Tibial nerve (tissue), 4 donors: ENCODE data around the gene MYOCOS. TPM values are rescaled to one million over a fixed set of nuclear protein-coding genes. Genes with fewer than 3 reads are reported as not detected.
"Not testable (repeated sequence)": the region's sequence is repeated elsewhere in the genome, so short reads cannot be mapped to it uniquely, and the experiment has no call there.

Experiments used
- DNase-seq, 2 donors: peaks; one replicate each; pipeline ENCODE4 v3.0.0-alpha.2; 2019; ENCODE audit warnings: low spot score in 2 of 2
- H3K27ac ChIP-seq, 4 donors: fragments of 200-600 bp; sonication (generic) in 3 of 4; one replicate each; pipeline ENCODE4 v1.5.1; 2017 to 2019; ENCODE audit warnings: mild to moderate bottlenecking in 1 of 4
- H3K27me3 ChIP-seq, 2 donors: fragments of 200-600 bp; sonication (generic) in 1 of 2; one replicate each; pipeline versions ENCODE4 v1.5.1 to v1.6.0; 2017 to 2019
- H3K36me3 ChIP-seq, 3 donors: fragments of 200-600 bp; sonication (generic); one replicate each; pipeline ENCODE4 v1.5.1; 2018 to 2019
- H3K4me1 ChIP-seq, 4 donors: fragments of 200-600 bp; sonication (generic) in 3 of 4; one replicate each; pipeline ENCODE4 v1.5.1; 2017 to 2019
- H3K4me3 ChIP-seq, 4 donors: fragments of 200-600 bp; sonication (generic) in 3 of 4; one replicate each; pipeline ENCODE4 v1.5.1; 2017 to 2019; ENCODE audit warnings: mild to moderate bottlenecking in 1 of 4, moderate library complexity in 1 of 4
- H3K9me3 ChIP-seq, 4 donors: fragments of 200-600 bp; sonication (generic) in 3 of 4; one replicate each; pipeline ENCODE4 v1.5.1; 2017 to 2019
- EP300 ChIP-seq, 2 donors: sonication (generic); formaldehyde crosslinking; IDR thresholded peaks; one replicate each; pipeline ENCODE4 v1.6.1; 2017; ENCODE audit warnings: antibody characterized with exemption in 2 of 2, mild to moderate bottlenecking in 1 of 2
- POLR2A ChIP-seq, 2 donors: fragments of 450-650 bp; IDR thresholded peaks; one replicate each; pipeline ENCODE4 v1.6.1; 2017; ENCODE audit warnings: antibody characterized with exemption in 2 of 2, mild to moderate bottlenecking in 2 of 2, moderate library complexity in 2 of 2
- WGBS, 2 donors: methylation state at CpG; one replicate each; pipeline ENCODE4 v1.1.5; 2018; 5-methylcytosine and 5-hydroxymethylcytosine counted together
- total RNA-seq, 4 donors: library from RNA; depleted of rRNA; stranded (reverse); fragments of >200 nt; gene quantifications; one replicate each; pipeline ENCODE4 v1.1.0, GENCODE V29; 2016
- TF ChIP-seq, protein P1 (sequence below), 5 experiments: fragments of 200-600 bp in 3 of 5; fragments of 450-650 bp in 2 of 5; sonication (generic) in 3 of 5; IDR thresholded peaks; one replicate each; pipeline ENCODE4 v1.5.1; 2016 to 2019; ENCODE audit warnings: antibody characterized with exemption in 5 of 5, mild to moderate bottlenecking in 3 of 5, moderate library complexity in 2 of 5

Gene MYOCOS
- total RNA-seq, 4 donors from 2014 or later: not detected

DNA sequence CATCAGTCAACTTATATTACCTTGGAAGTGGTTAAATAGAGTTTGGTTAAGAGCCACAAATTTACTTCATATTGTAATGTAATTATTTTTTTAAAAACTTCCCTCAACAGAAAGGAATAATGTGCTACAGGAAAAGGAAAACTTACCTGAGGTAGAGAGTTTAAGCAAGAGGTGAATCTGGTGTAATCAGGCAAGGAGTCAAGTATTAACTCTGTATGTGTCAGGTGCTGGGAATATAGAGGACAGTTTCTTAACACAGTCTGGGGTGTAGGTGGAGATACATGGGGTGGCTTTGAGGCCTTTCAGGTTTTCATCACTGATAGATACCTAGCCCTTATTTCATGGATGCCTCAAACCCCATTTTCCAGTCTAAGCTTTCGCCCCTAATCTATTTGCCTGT is 25.9 kb upstream of the MYOCOS start:
- no peak for DNase-seq
- peaks cover 0 to 47% (median 0%) of the 10 kb centered on the region in 3 donors for H3K36me3 ChIP-seq
- H3K27me3 ChIP-seq: no peaks in the 10 kb centered on the region
- no peaks in the 10 kb centered on the region for H3K4me1 ChIP-seq
- TF ChIP-seq POLR2A (IDR thresholded peaks at IDR 0.05) (no peak), EP300 (IDR thresholded peaks at IDR 0.05) (no peak)
- TF ChIP-seq, protein P1, sequence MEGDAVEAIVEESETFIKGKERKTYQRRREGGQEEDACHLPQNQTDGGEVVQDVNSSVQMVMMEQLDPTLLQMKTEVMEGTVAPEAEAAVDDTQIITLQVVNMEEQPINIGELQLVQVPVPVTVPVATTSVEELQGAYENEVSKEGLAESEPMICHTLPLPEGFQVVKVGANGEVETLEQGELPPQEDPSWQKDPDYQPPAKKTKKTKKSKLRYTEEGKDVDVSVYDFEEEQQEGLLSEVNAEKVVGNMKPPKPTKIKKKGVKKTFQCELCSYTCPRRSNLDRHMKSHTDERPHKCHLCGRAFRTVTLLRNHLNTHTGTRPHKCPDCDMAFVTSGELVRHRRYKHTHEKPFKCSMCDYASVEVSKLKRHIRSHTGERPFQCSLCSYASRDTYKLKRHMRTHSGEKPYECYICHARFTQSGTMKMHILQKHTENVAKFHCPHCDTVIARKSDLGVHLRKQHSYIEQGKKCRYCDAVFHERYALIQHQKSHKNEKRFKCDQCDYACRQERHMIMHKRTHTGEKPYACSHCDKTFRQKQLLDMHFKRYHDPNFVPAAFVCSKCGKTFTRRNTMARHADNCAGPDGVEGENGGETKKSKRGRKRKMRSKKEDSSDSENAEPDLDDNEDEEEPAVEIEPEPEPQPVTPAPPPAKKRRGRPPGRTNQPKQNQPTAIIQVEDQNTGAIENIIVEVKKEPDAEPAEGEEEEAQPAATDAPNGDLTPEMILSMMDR (IDR thresholded peaks at IDR 0.05): no peak
- 97 to 100% methylated on average over 1 of the region's 1 CpG for WGBS, 2 donors
- H3K4me3 ChIP-seq: no peak overlapping the region
- no peaks in the 10 kb centered on the region for H3K9me3 ChIP-seq
- no peak overlapping the region for H3K27ac ChIP-seq

DNA sequence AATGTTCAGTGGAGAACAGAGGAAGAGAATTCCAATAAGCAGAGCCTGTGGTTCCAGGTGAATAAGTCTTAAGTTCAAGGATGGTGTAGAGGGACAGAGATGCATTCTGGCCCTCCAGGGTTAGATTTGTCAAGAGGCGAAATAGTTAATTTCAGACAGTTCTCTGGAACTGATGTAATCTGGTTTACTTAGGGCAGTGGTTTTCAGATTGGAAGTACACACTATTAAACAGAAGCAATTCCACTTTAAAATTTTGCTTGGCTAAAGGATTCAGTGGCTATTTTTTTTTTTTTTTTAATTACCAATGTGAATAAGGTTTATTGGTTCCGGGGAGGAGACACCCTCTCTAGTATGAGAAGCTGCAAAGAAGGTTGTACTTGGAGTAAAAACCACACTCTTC is 25.3 kb upstream of the MYOCOS start:
- Histone ChIP-seq H3K4me3 (no peak overlapping the region), H3K36me3 (peaks cover 0 to 41% (median 0%) of the 10 kb centered on the region in 3 donors), H3K27ac (no peak overlapping the region), H3K27me3 (no peaks in the 10 kb centered on the region), H3K9me3 (no peaks in the 10 kb centered on the region), H3K4me1 (no peaks in the 10 kb centered on the region)
- DNase-seq: no peak
- WGBS, 2 donors: 85 to 90% methylated on average over 2 of the region's 2 CpGs
- TF ChIP-seq POLR2A (IDR thresholded peaks at IDR 0.05): no peak
- no peak for TF ChIP-seq EP300 (IDR thresholded peaks at IDR 0.05)
- TF ChIP-seq, protein P1 (IDR thresholded peaks at IDR 0.05): no peak

DNA sequence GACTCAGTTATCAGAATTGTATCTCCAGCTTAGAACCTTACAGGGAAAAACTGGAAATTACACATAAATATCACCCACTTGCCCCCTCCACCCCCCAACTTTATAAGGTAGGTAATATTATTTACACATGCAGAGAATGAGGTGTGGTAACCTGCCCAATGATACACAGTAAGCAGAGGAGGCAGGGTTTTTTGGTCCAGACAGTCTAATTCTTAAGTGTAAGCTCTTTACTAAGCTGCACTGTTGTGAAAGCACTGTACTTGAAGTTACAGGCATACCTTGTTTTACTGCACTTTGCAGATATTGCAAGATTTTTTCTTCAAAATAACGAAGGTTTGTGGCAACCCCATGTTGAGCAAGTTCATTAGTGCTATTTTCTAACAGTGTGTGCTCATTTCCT is 24.8 kb upstream of the MYOCOS start:
- H3K27me3 ChIP-seq: no peaks in the 10 kb centered on the region
- peaks cover 0 to 36% (median 0%) of the 10 kb centered on the region in 3 donors for H3K36me3 ChIP-seq
- no peak overlapping the region for H3K4me3 ChIP-seq
- H3K9me3 ChIP-seq: no peaks in the 10 kb centered on the region
- DNase-seq: no peak
- TF ChIP-seq, protein P1 (IDR thresholded peaks at IDR 0.05): no peak
- no peak for TF ChIP-seq POLR2A (IDR thresholded peaks at IDR 0.05)
- TF ChIP-seq EP300 (IDR thresholded peaks at IDR 0.05): no peak
- 65 to 71% methylated on average over 1 of the region's 1 CpG for WGBS, 2 donors
- H3K4me1 ChIP-seq: no peaks in the 10 kb centered on the region
- H3K27ac ChIP-seq: no peak overlapping the region

DNA sequence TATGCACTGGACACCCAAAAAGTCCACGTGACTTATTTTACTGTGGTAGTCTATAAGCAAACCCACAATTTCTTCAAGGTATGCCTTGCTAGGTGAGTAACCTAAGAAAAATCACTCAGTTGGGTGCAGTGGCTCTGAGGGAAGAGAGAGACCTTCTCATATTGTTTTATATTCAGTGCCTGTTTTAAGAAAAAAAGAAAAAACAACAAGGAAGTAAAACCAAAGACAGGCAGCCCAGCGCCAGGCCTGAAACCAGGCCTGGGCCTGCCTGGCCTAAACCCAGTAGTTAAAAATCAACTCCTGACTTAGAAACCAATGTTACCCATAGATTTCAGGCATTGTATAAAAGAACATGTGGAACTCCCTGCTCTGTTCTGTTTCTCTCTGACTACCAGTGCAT is 21.7 kb upstream of the MYOCOS start:
- DNase-seq, H3K4me3 ChIP-seq, H3K9me3 ChIP-seq, H3K36me3 ChIP-seq, H3K27ac ChIP-seq, H3K4me1 ChIP-seq, H3K27me3 ChIP-seq: not testable (repeated sequence)
- WGBS, 2 donors: 89 to 92% methylated on average over 2 of the region's 2 CpGs

DNA sequence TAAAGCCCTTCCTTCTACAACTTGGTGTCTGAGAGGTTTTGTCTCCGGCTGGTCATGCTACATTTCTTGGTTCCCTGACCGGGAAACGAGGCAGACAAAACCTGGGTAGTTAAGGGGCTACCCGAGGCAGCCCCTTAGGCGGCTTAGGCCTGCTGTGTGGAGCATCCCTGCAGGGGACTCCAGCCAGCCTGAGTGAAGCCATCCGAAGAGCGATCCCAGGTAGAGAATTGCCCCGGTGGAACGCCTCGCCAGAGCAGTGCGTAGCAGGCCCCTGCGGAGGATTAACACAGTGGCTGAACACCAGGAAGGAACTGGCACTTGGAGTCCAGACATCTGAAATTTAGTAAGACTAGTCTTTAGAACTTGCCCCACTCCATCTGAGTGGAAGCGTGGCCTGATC is 21.2 kb upstream of the MYOCOS start:
- TF ChIP-seq, protein P1 (IDR thresholded peaks at IDR 0.05): no peak
- TF ChIP-seq EP300 (IDR thresholded peaks at IDR 0.05) (no peak), POLR2A (IDR thresholded peaks at IDR 0.05) (no peak)
- Histone ChIP-seq H3K9me3 (no peaks in the 10 kb centered on the region), H3K4me1 (no peaks in the 10 kb centered on the region), H3K4me3 (no peak overlapping the region), H3K27ac (no peak overlapping the region), H3K27me3 (no peaks in the 10 kb centered on the region), H3K36me3 (peaks cover 0 to 7% (median 0%) of the 10 kb centered on the region in 3 donors)
- no peak for DNase-seq
- WGBS, 2 donors: 90 to 91% methylated on average over 12 to 13 of the region's 13 CpGs

DNA sequence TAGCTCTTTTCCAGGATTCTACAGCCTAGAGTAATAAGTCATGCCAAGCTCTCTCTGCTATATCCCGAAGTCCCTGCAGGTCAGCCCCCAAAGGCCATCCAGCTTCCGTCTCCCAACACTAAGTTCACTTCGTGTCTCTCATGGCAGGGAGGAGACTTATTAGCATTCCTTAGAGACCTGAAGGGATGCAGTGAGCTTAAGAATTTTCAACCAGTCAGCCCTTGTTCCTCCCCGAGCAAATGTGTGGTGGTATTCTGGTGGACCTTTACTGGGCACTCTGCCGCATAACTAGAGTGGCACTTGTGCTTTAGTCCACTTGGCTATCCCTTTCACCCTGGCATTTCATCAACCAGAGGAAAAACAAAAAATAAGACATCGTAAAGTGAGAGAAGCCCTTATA is 19.0 kb upstream of the MYOCOS start:
- WGBS, 2 donors: 66 to 67% methylated on average over 6 of the region's 6 CpGs

More for the DNA sequence above, 19.0 kb upstream of the MYOCOS start:
- H3K9me3 ChIP-seq, H3K36me3 ChIP-seq, H3K27ac ChIP-seq, H3K4me3 ChIP-seq, DNase-seq, H3K27me3 ChIP-seq, H3K4me1 ChIP-seq: not testable (repeated sequence)
